Esophagus muscularis mucosa (tissue), 3 donors: Measurements from ENCODE around the gene ZNF33A.

ENCODE experiments used
- POLR2AphosphoS5 ChIP-seq, 2 donors: sonication (generic); formaldehyde crosslinking; IDR thresholded peaks; one replicate each; pipeline ENCODE4 v1.6.1; 2017; ENCODE audit warnings: antibody characterized with exemption in 2 of 2
- TF ChIP-seq, protein P1 (sequence below), 3 experiments: fragments of 200-600 bp in 2 of 3; fragments of 450-650 bp in 1 of 3; sonication (generic) in 2 of 3; IDR thresholded peaks; one replicate each; pipeline ENCODE4 v1.5.1; 2017 to 2019; ENCODE audit warnings: antibody characterized with exemption in 3 of 3, mild to moderate bottlenecking in 2 of 3, moderate library complexity in 1 of 3

DNA sequence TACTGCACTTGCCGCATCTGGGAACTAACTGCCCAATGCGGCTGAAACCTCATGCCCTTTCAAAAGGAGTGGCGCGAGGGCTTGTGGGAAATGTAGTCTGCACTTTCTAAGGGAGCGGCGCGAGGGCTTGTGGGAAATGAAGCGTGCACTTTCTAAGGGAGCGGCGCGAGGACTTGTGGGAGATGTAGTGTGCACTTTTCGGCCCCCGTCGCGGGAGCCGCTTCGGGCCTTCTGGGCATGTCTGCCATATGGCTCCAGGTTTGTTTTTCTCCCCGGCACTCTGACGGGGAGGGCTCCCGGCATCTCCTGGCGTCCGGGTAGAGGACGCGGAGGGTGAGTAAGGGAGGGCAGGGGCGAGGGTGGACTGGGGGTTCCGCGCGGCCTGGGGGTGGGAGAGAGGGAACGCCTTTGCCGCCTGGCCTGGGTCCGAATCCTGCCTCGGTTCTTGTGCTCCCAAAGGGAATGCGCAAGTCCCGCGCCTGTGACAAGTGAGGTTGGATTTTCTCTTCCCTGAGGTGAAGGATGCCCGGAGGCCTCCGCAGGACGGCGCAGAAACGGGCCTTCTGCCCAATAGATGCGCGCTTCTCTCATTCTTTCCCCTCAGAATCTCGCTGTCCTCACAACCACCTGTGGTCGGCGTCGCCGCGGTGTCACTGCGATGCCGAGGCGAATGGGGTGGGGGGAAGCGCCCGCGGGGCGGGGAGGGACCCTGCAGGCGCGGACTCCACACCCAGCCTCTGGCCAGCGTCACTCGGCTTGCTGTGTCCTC, 83.9 kb downstream of the ZNF33A start, which contains the start of gene ZNF37A:
- TF ChIP-seq, protein P1, sequence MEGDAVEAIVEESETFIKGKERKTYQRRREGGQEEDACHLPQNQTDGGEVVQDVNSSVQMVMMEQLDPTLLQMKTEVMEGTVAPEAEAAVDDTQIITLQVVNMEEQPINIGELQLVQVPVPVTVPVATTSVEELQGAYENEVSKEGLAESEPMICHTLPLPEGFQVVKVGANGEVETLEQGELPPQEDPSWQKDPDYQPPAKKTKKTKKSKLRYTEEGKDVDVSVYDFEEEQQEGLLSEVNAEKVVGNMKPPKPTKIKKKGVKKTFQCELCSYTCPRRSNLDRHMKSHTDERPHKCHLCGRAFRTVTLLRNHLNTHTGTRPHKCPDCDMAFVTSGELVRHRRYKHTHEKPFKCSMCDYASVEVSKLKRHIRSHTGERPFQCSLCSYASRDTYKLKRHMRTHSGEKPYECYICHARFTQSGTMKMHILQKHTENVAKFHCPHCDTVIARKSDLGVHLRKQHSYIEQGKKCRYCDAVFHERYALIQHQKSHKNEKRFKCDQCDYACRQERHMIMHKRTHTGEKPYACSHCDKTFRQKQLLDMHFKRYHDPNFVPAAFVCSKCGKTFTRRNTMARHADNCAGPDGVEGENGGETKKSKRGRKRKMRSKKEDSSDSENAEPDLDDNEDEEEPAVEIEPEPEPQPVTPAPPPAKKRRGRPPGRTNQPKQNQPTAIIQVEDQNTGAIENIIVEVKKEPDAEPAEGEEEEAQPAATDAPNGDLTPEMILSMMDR (IDR thresholded peaks at IDR 0.05), result peak in 1 of 3 experiments; percentile 28
- TF ChIP-seq POLR2AphosphoS5 (IDR thresholded peaks at IDR 0.05), result peak; percentile 88 to 92
